SH-SY5Y (cell line): ENCODE measurements around the gene DIABLO.

Source experiments
- GATA2 ChIP-seq: IDR thresholded peaks from 2 replicates; pipeline ENCODE4 v1.6.1; 2011; ENCODE audit warnings: mild to moderate bottlenecking, low read depth, low read length
- GATA3 ChIP-seq: IDR thresholded peaks from 2 replicates; pipeline ENCODE4 v1.6.1; 2011; ENCODE audit warnings: low read depth, mild to moderate bottlenecking, low read length, moderate library complexity

DNA sequence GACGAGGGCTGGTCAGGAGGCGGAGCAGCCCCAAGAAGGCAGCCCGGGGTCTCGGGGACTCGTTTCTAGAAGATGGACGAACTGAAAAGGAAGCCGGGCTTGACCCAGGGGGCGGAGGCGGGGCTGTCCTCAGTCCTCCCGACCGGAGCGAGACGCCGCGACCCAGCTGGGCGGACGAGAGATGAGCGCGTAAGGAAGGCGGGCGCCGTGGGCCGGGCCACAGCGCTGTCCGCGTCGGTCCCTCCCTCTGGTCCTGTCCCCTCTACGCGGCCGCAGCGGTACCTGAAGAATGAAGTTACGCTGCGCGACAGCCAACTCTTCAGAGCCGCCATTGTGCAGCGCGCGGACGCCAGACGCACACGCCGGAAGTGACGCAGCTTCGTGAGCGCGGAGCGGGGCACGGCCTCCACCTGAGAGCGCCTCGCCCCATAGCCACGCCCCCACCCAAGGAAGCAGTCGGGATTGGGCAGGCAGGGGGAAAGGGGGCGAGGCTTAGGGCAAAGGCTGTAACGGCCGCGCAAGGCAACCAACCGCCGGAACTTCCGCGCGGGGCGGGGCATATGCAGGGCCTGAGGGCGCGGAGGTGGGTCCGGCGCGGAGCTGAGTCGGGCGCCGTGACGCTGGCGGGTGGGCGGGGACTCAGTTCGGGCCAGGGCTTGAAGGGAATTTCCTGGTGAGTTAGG lies at the start of gene DIABLO:
- TF ChIP-seq GATA2: no peak
- TF ChIP-seq GATA3: no peak
